Ramos (cell line): ENCODE results near the gene SLC23A2.
"Not testable (repeated sequence)": the region's sequence is repeated elsewhere in the genome, so short reads cannot be mapped to it uniquely, and the experiment has no call there.

ENCODE experiments used
- in situ Hi-C: fragments of 300-500 bp; cut with MboI; formaldehyde crosslinking; loops from one replicate; pipeline ENCODE4 v1.14.3; 2022; ENCODE audit warnings: low sequenced_read_pairs; ENCODE audit not compliant: unreplicated experiment

Gene SLC23A2

DNA sequence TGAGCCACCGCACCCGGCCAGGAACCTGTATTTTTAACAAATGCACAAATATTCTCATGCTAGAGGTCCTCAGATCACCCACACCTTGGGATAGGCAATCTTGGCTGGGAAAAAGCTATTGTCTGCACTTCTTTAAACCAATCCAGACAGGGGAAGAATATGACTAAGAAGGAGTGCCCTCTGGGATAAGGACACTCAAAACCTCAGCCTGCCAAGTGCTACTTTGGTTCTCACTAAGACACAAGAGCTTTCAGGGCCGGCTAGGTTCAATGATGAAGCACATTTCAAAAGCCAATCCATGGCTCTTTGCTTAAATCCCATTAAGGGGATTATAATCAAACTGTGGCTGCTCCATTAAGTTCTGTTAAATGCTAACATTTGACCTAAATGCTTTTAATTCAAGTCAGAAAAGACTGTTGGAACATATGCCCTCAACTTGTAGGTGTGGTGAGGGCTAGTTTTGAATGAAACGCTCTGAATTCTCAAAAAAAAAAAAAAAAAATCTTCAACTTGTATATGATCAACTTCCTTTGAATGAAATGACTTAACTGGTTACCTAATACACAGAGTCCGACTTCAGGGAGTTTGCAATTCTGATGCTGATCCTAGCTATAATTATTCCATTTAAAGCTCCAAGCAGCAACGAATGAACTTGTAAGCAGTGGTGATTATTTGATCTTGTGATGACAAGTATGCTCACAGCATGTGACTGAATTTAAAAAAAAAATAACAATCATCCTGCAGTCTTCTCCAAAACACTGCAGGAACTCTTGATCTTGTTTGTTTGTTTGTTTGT is 56.6 kb downstream of the SLC23A2 start:
- in situ Hi-C loops = no loop called here

DNA sequence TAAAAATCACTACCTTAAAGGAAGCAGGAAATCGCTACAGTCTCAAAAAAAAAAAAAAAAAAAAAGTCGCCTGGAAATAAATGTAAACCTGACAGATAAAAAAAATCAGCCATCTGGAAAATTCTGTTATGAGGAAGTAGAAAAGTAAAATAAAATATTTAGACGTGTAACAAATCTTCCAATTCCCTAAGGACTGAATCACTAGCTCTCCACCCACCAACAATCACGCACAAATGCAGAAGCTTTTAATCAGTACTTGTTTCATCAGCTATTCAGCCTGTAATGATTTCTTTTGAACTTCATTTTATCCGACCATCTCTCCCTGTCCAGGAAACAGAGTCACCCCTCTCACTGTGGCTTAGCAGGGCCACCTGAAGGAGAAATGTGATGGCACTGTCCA is 59.0 kb downstream of the SLC23A2 start:
- in situ Hi-C loops = no loop called here

GRCh38 chr20:4937407-4938319 is 63.6 kb downstream of the SLC23A2 start:
- in situ Hi-C loops = no loop called here

DNA sequence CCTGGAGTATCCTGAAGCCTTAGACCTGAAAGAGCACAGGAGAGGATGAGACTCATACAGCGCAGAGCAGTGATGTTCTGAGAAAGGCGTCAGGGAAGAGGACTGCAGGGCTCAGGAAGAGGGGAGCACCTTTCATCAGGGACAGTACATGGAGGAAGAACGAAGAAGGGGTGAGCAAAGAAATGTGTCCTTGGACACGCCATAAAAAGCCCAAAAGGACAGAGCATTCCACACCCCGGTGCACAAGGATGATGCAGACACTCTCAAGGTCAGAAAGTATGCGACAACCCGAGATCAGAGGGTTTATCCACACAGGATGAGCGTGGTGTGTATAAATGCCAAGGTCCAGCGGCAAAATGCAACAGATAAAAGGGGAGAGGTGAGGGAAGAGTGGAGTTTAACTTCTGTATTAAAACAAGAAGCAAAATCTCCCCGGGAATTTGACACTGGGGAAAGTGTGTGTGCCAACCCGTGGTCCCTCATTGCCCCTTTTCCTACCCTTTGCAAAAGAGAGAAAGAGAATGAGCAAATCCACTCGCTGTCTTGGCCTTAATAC is 64.4 kb downstream of the SLC23A2 start:
- in situ Hi-C loops = no loop called here

DNA sequence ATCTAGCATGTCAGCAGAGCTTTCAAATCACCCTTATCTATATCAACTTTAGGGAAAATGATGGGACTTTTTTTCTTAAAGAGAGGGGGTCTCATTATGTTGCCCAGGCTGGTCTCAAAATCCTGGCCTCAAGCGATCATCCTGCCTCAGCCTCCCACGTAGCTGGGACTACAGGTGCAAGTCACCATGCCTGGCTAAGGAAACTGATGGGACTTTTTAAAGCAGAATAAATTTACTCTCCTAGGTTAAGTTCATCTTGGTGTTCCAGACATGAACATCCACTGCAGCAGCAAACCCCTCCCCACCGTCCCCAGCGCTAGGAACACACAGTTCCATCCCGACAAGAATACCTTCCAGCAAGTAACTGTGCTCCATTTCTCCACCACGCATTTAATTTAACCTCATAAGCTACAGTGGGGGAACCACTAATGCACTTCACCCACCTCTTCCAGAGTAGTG is 64.9 kb downstream of the SLC23A2 start:
- in situ Hi-C loops = no loop called here

GRCh38 chr20:4932061-4932460 is 69.2 kb downstream of the SLC23A2 start:
- in situ Hi-C loops = no loop called here

- in situ Hi-C loops = no loop called here
These were observed 71.5 kb downstream of the SLC23A2 start for GRCh38 chr20:4929686-4930397.

GRCh38 chr20:4926531-4927156 is 74.7 kb downstream of the SLC23A2 start:
- in situ Hi-C loops = no loop called here

- in situ Hi-C loops = no loop called here
These were observed 75.3 kb downstream of the SLC23A2 start for GRCh38 chr20:4925842-4926530.

DNA sequence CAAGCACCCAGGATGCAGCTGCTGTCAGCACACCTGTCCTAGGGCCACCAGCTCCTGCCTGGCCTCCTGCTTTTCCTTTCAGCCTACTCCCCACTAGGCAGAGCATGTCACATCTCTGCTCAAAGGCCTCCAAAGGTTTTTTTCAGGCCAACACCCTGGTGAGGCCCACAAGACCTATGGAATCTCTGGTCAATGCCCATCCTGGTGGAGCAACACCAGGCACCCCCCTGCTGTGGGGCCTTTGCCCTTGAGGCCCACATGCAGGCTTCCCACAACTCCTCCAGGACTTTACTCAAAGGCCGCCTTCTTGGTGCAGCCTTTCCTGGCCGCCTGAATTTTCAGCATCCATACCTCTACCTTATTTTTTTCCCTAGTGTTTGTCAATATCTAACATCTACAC is 76.9 kb downstream of the SLC23A2 start:
- in situ Hi-C loops = no loop called here

DNA sequence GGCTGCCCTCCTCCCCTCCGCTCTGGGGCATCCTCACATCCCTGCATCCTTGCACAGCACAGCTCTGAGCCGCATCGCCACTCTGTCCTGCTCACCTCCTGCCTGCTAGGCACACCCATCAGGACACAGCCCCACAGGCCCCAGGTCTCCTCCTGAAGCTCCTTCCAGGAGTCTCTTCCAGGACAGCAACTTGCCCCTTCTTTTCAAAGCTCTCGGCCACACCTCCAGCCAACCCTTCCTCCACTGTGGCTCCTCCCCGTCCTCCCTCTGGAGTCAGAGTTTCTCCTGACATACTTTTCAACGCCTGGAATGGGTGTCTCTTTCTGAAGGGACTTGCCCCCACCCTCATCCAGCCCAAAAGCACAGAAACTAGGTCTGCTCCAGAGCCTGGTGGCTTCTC is 77.3 kb downstream of the SLC23A2 start:
- in situ Hi-C loops = no loop called here

- in situ Hi-C loops = no loop called here
These were observed 79.1 kb downstream of the SLC23A2 start for GRCh38 chr20:4922186-4922585.

- in situ Hi-C loops = not testable (repeated sequence)
These were observed 80.0 kb downstream of the SLC23A2 start for GRCh38 chr20:4921271-4921670.

DNA sequence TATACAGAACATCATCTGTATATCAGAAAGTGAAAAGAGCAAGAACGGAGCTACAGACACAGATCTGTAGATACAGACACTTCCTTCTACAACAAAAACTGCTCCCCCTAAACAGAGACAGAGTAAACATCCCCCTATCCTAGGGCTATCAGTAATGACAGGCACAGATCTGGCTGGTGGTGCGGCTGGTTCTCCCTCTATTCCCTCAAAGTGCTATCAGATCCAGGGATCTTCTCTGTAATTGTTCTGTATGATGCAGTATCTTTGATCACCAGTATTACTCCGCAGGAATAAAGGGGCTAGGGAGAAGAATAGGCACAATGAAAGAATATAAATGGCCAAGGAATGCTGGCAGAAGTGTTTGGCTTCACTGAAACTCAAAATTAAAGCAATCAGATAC is 80.7 kb downstream of the SLC23A2 start:
- in situ Hi-C loops = no loop called here

DNA sequence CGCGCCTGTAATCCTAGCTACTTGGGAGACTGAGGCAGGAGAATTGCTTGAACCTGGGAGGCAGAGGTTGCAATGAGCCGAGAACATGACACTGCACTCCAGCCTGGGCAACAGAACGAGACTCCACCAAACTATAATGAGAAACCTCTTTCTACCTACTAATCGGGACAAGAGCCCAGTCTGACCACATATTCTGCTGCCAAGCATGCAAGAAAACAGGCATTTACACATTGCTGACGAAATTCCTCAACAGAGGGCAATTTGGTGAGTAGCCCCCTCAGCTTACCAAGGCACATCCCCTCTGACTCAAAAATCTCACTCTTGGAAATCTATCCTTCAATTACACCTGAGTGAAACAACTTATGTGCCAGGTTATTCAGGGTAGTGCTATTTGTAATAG is 81.2 kb downstream of the SLC23A2 start:
- in situ Hi-C loops = no loop called here

- in situ Hi-C loops = no loop called here
These were observed 82.1 kb downstream of the SLC23A2 start for GRCh38 chr20:4919047-4919704.

GRCh38 chr20:4918473-4918872 is 82.8 kb downstream of the SLC23A2 start:
- in situ Hi-C loops = no loop called here

DNA sequence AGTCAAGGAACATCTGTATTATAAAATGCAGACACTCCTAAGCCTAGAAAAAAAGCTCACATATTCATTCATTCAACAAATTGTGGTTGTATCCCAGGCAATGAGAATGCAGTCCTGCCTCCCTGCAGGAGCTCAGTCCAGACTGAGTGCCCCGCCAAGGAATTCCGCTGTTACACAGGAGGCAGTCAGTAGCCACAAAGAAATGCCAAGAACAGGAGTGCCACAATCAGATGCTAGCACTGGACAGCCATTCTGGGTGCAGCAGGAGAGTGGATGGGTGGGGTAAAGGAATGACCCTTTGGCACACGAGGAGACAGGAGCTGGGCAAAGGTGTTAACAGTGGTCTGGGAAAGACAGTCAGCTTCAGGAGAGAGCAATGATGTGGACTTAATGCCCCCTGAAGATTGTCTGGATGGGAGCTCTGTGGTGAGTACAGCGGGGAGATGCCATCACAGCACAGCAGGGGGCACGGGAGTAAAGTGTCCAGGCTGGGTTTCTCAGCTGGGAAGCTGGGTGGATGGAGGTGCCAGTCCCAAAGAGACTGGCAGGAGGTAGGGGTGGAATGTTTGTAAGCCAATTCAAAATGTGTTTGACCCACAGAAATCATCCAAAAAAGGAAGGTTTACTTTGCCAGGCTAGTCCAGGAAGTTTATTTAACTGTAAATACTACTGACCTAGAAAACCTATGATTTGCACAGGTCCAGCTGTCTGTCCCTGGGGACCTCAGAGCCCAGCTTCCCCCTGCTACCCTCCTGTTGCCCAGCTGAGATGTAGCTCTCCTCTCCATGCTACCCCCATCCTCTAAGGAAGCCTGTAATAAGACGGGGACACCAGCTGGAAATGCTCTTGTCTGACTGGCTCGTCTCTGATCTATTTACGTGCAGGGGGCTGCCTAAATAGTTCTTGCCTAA is 84.1 kb downstream of the SLC23A2 start:
- in situ Hi-C loops = no loop called here
